Measurements from ENCODE around the gene CLEC16A. TPM values are rescaled to one million over a fixed set of nuclear protein-coding genes. Genes with fewer than 3 reads are reported as not detected.

Gene CLEC16A
- total RNA-seq, 1 donor, result 35.5 TPM

GRCh38 chr16:11164482-11165270, 220.3 kb downstream of the CLEC16A start:
- DNase-seq (ENCODE audit: low read depth in 2 of 3, low spot score in 2 of 3), result no peak

GRCh38 chr16:11165349-11165748, 221.0 kb downstream of the CLEC16A start:
- DNase-seq (ENCODE audit: low read depth in 2 of 3, low spot score in 2 of 3), result no peak

GRCh38 chr16:11165894-11166665, 221.7 kb downstream of the CLEC16A start:
- DNase-seq (ENCODE audit: low read depth in 2 of 3, low spot score in 2 of 3), result no peak

- no peak for DNase-seq (ENCODE audit: low read depth in 2 of 3, low spot score in 2 of 3)
Measured at GRCh38 chr16:11167581-11167980, 223.2 kb downstream of the CLEC16A start.

GRCh38 chr16:11168386-11169051, 224.2 kb downstream of the CLEC16A start:
- DNase-seq (ENCODE audit: low read depth in 2 of 3, low spot score in 2 of 3), result no peak

- DNase-seq (ENCODE audit: low read depth in 2 of 3, low spot score in 2 of 3), result no peak
Measured at GRCh38 chr16:11169641-11170040, 225.3 kb downstream of the CLEC16A start.

- no peak for DNase-seq (ENCODE audit: low read depth in 2 of 3, low spot score in 2 of 3)
Measured at GRCh38 chr16:11170201-11170600, 225.8 kb downstream of the CLEC16A start.

- DNase-seq (ENCODE audit: low read depth in 2 of 3, low spot score in 2 of 3), result no peak
Measured at GRCh38 chr16:11170696-11171447, 226.5 kb downstream of the CLEC16A start.

- no peak for DNase-seq (ENCODE audit: low read depth in 2 of 3, low spot score in 2 of 3)
Measured at GRCh38 chr16:11171448-11171709, 227.0 kb downstream of the CLEC16A start.

- no peak for DNase-seq (ENCODE audit: low read depth in 2 of 3, low spot score in 2 of 3)
Measured at GRCh38 chr16:11171757-11172299, 227.5 kb downstream of the CLEC16A start.

GRCh38 chr16:11173426-11173825, 229.1 kb downstream of the CLEC16A start:
- no peak for DNase-seq (ENCODE audit: low read depth in 2 of 3, low spot score in 2 of 3)

- DNase-seq (ENCODE audit: low read depth in 2 of 3, low spot score in 2 of 3), result no peak
Measured at GRCh38 chr16:11174141-11174540, 229.8 kb downstream of the CLEC16A start.

GRCh38 chr16:11175106-11175786, 230.9 kb downstream of the CLEC16A start:
- no peak for DNase-seq (ENCODE audit: low read depth in 2 of 3, low spot score in 2 of 3)

GRCh38 chr16:11175787-11176341, 231.5 kb downstream of the CLEC16A start:
- no peak for DNase-seq (ENCODE audit: low read depth in 2 of 3, low spot score in 2 of 3)

- DNase-seq (ENCODE audit: low read depth in 2 of 3, low spot score in 2 of 3), result no peak
Measured at GRCh38 chr16:11177578-11178160, 233.3 kb downstream of the CLEC16A start.

GRCh38 chr16:11178424-11178823, 234.1 kb downstream of the CLEC16A start:
- DNase-seq (ENCODE audit: low read depth in 2 of 3, low spot score in 2 of 3), result no peak

GRCh38 chr16:11179574-11179973, 235.2 kb downstream of the CLEC16A start:
- DNase-seq (ENCODE audit: low read depth in 2 of 3, low spot score in 2 of 3), result no peak

- no peak for DNase-seq (ENCODE audit: low read depth in 2 of 3, low spot score in 2 of 3)
Measured at GRCh38 chr16:11180489-11180888, 236.1 kb downstream of the CLEC16A start.

GRCh38 chr16:11181242-11181898, 237.0 kb downstream of the CLEC16A start:
- no peak for DNase-seq (ENCODE audit: low read depth in 2 of 3, low spot score in 2 of 3)

Measured in hematopoietic multipotent progenitor cell (in vitro differentiated cells).